Activated CD4-positive, alpha-beta T cell treated with anti-CD3 and anti-CD28 coated beads, Interleukin-2, Interleukin-6, amounts not matched to agents 100 ng/mL and 50 ng/mL, durations not matched to agents 16 hours and 8 hours (primary cell): ENCODE measurements around the gene CDC7.
"Not testable (repeated sequence)": the region's sequence is repeated elsewhere in the genome, so short reads cannot be mapped to it uniquely, and the experiment has no call there.

Experiments
- DNase-seq: peaks from one replicate; pipeline ENCODE4 v3.0.0-alpha.2; 2020

CDC7 gene

DNA sequence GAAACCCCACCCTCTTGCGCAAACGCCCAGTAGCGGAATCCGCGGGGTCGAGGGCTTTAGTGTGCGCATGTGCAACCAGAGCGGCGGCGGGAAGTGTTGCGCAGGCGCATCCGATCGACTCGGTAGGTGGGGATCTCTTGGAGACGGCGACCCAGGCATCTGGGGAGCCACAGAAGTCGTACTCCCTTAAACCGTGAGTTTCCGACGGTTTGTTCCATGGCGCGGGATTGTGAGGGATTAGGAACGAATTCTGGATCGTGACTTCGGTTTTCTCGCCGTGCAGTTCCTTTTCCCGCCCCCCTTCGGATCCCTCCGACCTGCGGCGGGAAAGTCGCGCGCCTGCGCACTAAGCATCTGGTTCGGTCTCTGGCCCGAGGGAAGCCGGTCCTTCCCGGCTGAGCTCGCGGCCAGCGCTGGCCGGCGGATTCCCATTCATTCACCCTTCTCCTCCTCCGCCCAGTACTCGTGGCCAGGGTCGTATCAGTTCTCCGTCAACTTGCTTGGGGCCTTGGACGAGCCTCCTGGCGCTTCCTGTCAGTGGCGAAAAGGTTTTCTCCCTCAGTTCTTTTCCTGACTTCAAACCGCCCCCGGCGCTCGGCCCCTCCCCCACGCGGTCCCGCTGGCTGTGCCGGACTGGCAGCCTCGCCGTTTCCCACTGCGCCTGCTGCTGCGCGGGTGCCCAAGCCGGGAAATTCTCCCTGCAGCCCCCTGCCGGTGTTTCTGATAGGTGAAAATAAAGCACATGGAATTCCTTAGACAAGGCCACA, at the start of gene CDC7:
Gene CDC7 (plus strand): TSS at position 96 of the 767 bp plus-strand sequence. CDS start 866 bp downstream, outside the sequence.
- DNase-seq: peak; percentile 94

DNA sequence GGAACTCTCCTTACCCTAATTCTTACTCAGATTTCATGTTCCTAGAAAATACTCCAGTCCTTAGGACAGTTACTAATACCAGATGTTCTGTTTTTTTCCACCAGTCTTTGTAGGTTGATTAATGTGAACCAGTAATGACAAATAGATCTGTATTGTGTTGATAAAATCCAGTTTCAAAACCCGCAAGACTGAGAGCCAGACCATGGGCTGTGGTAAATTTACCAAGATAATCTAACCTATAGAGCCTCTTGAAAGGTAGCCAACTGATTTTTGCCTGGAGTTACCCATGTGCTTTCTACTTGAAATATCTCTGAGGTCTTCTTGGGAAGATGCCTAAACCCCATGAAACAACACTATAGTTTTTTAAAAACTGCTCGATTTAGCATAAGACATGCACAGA, 46.5 kb upstream of the CDC7 start:
- DNase-seq: no peak

DNA sequence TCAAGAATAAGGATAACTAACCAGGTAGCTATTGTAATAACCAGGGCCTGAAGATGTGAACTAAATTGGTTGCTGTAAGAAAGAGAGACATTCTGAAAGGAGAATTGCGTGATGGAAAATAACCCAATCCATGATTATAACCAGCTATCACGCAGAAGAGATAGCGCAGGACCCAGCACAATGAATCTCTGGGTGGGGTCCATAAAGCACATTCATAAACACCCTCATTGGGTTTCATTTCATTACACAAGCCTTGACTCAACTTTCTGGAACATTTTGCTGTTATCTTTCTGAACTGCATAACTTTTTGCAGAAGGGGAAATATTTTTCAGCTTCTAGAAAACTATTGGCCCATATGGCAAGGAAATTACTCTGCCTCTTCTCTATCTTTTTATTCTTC, 45.3 kb upstream of the CDC7 start:
- no peak for DNase-seq

DNA sequence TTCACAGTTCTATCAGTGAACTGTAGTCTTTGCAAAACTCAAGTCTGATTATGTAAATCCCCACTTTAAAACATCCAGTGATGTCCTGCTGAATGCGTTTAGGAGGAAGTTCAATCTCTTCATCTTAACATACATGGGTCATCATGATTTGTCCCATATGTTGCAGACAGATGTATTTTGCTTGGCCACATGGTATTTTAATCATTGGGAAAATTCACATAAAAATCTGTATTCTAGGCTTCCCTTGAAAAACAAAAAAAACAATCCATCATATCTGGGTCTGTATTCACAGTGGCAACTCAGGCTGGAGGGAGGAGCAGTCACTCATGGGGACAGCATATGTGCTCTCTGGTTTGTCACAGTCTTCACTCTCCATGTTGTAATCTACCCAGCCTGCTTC, 44.8 kb upstream of the CDC7 start:
- no peak for DNase-seq

DNA sequence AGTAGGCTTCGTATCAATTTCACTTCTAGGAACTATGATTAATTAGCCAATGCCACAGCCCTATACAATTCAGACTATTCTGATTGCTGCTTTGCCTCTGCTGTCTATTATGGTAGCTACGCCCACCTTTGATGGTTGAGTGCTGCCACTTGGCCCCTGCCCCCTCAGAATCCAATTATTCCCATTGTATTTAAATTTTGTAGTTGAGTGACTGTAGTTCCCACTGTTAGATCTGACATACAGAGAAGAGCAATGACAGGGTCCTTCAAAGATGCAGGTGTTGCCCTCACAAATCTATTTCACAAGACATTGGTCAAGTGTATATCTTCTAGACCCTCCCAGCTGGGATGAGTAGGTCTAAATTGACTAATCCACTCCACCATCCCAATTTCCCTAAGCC, 35.3 kb upstream of the CDC7 start:
- DNase-seq: not testable (repeated sequence)

DNA sequence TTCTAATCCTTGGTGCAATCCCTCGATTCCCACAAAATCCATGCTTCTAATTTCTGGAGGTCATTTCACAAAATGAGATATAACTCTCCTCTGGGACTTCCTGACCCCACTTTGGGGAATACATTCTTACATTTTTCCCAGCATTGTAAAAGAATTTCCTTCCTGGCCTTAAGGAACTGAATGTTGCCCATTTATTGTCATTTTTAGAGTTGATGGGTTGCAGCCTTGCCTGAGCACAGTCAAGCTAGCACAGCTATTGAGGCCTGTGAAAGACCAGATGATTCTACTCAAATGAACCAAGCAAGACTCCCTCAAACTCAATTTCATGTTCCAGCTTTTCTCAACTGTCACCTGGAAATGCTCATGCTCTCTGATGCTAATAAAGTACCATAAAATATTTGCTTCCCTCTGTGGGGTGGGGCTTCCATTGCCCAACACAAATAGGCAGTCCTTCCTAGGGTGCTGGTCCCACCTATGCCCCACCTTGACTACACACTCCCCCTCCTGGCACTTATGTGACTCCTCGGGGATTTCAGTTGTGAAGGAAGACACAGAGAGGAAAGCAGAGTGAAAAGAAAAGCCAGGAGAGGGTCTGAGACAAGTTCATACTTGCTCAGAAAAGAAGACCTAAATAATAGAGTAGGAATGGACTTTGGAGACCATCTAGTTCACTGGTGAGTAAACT, 24.0 kb upstream of the CDC7 start:
- no peak for DNase-seq

DNA sequence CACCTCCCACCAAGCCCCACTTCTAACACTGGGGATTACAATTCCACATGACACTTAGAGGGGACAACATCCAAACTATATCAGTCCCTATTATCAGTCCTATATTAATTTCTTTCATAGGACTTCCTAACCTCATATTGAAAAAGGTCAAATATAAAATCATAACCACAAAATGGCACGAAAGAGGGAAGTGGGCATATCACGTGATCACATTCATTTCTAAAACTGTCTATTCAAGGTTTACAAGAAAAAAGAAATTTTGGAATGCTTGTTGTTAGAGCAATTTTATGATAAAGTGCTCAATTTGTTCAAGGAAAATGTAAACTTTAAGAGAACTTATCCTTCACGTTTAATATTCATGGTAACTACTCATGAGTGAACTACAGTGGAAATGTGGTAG, 13.2 kb upstream of the CDC7 start:
- DNase-seq: no peak

DNA sequence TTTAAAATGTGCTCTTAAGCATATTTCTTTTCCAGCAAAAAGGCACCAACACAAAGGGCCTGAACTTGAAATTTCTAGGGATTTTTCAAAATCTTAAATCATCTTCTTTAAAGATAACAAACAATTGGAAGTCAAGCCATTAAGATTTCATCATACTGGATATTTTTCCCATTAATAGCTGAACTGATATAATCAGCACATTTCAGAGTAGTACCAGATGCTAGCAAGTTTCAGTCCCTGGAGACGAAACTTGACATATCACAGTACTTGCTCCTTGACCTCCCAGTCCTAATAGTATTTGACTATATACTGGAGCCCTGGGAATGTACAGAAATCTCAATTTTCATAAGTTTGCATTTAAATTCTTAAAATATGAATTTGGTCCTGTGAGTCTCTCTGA, 10.2 kb upstream of the CDC7 start:
- DNase-seq: no peak

DNA sequence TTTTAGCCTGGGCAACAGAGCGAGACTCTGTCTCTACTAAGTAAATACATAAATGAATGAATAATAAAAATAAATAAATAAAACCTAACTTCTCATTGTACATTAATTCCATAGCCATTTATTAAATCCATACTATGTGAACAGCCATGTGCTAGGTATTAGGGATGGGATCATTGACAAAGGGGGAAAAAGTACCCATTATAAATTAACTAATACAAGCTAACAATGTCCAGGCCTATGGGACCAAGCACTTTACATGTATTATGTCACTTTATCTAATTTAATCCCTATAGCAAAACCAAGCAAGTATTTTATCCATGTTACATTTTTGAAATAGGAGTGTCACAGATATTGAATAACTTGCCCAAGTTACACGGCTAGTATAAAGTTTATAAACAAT, 2.6 kb upstream of the CDC7 start:
- no peak for DNase-seq

DNA sequence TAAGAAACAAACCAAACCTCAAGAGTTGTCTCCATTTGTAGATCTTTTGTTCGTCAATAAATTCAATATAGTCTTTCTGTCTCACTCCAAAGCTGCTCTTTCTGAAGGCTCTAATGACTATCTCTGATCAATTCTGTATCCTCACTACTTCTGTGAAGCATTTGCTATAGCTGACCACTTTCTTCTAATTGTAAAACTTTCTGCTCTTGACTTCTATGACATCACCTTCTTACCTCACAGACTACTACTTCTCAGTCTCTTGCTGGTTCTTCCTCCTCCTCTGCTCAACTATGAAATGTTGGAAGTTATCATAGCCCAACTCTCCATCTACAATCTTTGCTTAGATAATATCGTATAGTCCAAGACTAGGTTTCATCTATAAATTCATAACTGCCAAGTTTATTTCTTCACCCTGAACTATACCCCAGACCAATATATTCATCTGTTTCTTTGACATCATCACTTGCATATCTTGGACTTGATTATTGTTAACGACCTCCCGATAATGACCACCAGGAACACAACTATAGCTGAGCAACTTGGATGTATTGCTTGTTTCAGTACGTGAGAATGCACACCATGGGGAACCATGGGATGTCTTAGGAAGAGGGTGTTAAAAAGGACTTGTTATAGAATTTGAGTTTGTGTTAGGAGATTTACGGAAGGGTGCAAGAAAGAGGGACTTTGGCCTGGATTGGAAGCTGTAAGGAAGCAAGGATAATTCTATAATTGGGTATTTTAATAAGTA, 2.0 kb upstream of the CDC7 start:
- no peak for DNase-seq

DNA sequence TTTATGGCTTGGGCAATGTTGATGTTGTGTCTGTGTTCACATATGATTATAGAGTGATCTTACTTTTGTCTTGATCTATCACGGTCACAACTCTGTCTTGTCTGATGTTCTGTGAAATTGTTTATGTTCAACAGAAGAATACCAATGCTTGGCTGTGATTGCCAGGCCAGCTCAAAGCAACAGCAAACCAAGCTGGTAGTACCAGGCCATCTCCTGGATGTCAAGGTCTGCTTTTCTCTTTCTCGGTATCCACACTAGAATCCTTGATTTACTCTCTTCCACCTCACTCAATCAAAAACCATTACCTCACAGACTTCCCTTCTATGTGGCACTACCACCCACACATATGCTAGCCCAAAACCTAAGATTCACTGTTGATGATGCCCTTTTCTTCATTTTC, 1.3 kb upstream of the CDC7 start:
- DNase-seq: no peak

DNA sequence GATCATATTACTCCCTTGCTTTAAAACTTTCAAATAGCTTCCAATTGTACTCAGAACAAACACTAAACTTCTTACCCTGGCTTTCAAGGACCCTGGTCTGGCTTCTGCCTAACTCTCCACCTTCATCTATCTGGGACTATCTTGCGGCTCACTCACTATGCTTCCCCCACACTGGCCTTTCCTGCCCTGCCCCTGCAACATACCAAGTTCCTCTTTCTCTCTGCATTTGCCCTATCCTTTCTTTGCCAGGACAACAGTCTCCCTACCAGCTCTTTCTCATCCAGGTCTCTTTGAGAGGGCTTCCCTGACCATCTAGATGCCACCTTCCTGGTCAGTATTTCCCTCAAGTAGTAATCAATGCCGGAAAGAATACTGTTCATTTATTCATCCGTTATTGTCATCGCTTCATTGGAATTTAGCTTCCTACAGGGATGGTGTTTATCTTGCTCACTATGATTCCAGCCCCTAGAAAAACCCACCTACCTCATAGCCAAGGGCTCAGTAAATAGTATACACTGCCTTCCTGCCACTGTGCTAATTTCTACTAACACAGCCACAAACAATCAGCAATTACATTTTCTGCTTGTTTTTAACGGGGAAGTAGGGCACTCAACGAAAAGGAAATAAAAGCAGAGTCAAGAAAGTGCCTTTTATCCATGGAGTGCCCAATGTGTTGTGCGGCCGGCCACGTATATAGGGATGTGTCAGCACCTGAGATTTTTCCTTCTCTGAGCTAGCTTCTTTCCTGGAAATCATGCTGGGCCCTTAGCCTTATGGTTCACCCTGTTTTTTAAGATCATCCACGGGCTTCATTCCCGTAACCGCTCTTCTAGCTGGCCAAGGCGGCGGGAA, 521 bp upstream of the CDC7 start:
- no peak for DNase-seq

DNA sequence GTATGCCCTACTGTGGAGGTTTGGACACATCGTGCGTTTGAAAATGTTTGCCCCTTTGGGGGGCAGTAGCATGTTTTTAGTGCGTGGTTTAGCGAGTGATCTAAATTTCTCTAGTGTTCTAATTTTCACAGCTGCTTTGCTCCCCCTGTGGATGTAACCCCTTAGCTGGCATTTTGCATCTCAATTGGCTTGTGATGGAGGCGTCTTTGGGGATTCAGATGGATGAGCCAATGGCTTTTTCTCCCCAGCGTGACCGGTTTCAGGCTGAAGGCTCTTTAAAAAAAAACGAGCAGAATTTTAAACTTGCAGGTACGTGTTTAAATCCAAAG, 836 bp downstream of the CDC7 start:
- DNase-seq: peak; percentile 57

DNA sequence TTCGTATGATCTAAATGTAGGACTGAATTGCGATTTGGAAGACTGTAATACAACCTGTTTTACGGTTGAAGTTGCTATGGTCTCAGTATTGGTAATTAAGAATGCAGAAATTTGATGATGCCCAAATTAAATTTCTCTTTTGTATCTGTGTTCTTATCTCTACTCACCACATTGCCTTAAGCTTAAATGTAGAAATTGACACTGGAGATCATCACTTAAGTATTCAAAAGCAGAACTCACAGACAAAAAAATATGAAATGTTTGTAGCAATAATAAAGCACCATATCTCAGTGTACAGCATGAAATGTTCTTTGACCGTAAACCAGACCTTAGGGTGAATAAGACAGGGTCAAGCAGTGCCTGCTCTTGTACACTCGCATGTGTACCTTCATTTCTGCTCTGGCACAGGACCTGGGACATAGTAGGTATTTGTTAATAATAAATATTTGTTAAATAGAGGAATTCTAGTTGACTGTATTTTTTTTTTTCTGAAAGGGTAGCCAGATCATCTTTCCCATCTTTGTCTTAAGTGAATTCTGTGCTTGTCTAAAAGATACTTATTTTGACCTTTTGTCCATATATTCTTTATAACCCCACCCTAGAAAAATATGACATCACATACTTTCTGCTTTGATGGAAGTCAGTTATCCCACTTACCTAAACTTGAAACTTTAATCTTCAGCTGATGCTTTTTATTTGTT, 1.5 kb downstream of the CDC7 start:
- no peak for DNase-seq

DNA sequence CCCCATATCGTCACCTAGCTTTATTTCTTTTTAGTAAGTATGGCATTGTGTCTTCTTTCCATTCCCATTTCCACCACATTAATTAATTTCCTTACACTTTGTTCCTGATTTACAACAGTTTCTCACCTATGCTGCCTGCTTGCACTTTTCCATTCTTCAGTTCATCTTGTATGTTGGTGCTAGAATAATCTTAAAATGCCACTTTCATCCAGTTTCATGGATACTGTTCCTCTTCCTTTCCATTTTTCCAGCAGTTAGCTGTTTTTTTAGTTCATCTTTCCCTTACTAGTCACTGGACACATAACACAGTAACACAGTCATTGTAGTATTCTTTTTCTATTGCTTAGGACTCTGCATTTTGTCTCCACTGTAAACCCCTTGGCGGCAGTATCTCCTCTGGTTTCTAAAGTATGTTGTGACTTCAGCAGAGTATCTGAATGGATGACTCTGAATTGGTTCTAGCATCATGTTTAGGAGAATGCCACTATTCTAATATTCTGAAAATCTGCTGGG, 2.1 kb downstream of the CDC7 start:
- DNase-seq: peak; percentile 59

DNA sequence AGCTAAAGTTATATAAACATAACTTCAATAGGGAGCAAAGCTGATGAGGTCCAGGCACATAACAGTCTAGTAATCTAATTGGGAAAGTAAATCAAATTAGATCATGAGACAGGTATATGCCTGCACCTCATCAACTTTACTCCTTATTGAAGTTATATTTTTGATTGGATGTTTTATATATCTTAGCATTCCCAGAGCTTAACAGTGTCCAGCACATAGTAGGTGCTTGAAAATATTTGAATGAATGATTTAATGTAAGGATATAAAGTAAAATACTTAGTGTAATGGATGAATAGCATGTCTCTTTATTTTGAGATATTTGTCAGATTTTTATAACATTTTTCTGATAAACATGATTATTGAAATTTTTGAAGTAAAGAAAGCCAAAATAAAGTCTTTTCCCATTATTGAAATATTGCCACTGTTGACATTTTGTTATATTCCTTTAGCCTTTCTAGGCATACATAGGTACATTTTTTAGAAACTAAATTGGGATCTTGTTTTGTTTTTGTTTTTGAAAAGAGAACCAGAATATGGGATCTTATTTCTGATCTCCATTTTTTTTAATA, 2.8 kb downstream of the CDC7 start:
- DNase-seq: no peak

DNA sequence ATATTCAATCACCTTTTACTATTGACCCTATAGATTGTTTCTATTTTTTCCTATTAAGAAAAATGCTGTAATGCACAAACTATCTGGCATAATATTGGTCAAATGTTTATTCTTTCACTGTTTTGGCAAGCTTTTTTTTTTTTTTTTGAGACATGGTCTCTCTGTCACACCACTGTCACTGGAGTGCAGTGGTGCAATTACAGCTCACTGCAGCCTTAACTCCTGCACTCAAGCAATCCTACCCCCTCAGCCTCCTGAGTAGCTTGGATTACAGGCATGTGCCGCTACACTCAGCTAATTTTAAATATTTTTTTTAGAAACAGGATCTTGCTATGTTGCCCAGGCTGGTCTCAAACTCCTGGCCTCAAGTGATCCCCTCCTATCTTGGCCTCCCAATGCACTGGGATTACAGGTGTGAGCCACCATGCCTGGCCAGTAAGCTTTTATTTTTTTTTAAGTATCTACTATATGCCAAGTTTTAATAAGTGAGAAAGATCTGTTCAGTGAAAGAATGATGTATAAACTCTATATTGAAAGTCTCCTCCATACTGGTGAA, 3.4 kb downstream of the CDC7 start:
- no peak for DNase-seq

DNA sequence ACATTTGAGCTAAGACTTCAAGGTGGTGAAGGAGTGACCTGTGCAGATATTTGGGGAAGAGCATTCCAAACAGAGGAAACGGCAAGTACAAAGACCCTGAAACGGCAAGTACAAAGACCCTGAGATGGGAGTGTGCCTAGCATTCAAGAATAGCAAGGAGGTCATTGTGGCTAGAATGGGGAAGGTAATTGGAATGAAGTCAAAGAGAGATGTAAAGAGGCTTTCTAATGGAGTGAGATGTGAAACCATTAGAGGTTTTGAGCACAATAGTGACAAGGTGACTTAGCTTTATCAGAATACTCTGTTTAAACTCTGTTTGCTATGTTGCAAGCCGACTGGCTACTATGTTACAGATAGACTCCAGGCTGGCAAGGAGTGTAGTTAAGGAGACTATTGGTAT, 4.4 kb downstream of the CDC7 start:
- DNase-seq: no peak

DNA sequence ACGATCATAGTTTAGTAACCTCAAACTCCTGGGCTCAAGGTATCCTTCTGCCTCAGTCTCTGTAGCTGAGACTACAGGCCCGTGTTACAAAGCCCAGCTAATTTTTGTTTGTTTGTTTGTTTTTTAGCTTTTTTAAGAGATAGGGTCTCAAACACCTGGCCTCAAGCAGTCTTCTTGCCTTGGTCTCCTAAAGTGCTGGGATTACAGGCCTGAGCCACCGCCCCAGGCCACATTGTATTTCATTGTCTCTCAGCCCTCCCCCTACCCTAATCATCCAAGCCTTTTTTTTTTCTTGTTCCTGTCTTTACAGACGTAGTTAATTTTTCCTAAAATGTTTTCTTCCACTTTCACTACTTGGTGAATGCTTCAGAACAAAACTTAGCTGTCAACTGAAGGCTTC, 5.4 kb downstream of the CDC7 start:
- no peak for DNase-seq

DNA sequence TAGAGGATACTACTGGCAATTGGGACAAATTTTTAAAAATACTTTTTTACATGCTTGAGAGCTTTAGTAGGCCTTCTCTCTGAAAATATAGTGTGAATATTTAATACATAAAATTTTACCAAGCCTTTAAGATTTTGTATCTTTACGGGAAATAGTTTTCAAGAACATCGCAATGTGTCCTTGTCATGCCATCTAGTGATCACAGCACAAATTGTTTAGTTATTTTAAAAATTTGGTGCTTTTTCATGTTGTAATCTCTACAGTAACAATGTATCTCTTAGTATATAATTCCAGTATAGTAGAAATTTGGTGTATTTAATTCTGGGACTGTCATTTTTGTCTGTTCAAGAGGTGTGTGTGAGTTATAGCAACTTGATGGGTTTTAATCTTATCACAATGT, 6.7 kb downstream of the CDC7 start:
- DNase-seq: no peak

DNA sequence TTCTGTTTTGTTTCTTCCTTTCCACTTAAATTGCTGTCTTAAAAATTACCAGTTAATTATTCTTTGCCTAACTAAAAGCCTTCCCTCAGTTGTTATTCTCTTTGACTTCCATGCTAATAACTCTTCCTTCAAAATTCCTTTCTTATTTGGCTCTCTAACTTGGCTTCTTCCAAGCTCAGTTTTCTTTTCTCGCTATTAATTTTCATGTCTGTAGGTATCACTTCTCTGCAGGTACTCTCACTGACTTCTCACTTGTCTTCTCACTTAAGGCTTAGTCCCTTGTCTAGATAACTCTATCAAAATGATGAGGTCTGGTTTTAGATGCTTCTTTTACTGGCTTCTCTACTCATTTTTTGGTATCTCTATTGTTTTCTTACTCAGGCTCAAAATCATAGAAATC, 10.1 kb downstream of the CDC7 start:
- DNase-seq: no peak

DNA sequence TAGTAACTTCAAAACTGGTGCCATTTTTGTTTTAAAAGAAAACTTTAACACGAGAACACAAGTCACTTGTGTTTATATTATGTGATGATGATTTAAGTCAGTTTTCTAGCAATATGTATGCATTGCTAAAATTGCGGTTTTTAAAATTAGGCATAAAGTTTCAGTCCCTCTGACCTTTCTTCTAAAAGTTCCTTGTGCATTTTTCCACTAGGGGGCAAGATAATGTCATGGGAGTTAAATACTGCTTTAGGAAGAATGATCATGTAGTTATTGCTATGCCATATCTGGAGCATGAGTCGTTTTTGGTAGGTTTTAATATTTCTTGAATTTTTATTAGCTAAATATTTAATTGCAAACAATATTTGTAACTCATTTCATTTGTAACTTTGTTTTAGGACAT, 10.7 kb downstream of the CDC7 start:
- DNase-seq: peak; percentile 56
